Measurements from ENCODE around the gene C10orf90. TPM values are rescaled to one million over a fixed set of nuclear protein-coding genes. Genes with fewer than 3 reads are reported as not detected.

Gene C10orf90
- polyA plus RNA-seq, 3 donors = not detected

DNA sequence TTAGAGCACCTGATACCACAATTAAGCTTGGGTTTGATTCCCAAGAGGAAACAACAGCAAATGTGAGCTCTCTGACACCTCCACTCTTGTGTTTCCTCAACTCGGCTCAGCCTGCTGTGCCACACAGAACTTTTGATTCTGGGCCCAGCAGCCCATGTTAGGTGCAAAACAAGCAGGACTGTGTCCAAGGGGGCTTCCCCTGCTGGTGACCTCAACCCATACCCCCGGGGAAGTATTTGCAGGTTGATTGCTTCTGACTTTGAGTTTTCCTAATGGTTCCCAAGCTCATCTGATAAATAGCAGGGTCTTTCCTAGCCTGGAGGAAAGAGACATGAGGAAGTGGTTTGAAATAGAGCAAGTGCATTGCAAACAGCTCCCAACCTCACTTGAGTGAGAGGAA, 238.7 kb downstream of the C10orf90 start:
- no peak overlapping the region for H2AFZ ChIP-seq (ENCODE audit: insufficient read depth, low read depth, low read length, poor library complexity, severe bottlenecking)
- no peak overlapping the region for H3K4me3 ChIP-seq (replicated peaks in 1 of 3; ENCODE audit: low read depth in 2 of 3, low read length in 3 of 3)
- intact Hi-C loops (cut with micrococcal nuclease) = no loop called here
- H3K36me3 ChIP-seq (replicated peaks in 1 of 2; ENCODE audit: control insufficient read depth in 1 of 2, insufficient read depth in 2 of 2, low read length in 2 of 2) = no peaks in the 10 kb centered on the region
- H3K9me3 ChIP-seq (replicated peaks in 1 of 2; ENCODE audit: control insufficient read depth in 1 of 2, insufficient read depth in 1 of 2, low read length in 2 of 2) = no peaks in the 10 kb centered on the region
- H4K20me1 ChIP-seq (ENCODE audit: insufficient read depth, low read length) = no peaks in the 10 kb centered on the region
- H3K27ac Mint-ChIP-seq = no peak overlapping the region
- no peak for DNase-seq
- no peaks in the 10 kb centered on the region for H3K4me1 Mint-ChIP-seq
- H3K4me2 ChIP-seq (replicated peaks; ENCODE audit: extremely low read depth, low read length, poor library complexity, severe bottlenecking) = no peak overlapping the region
- H3K27me3 Mint-ChIP-seq (ENCODE audit: low read depth in 3 of 3) = peaks cover 0 to 3% (median 0%) of the 10 kb centered on the region in 3 donors
- H3K4me1 ChIP-seq (ENCODE audit: control insufficient read depth in 1 of 2, insufficient read depth in 2 of 2, low read length in 2 of 2) = no peaks in the 10 kb centered on the region
- no peak overlapping the region for H3K27ac ChIP-seq (ENCODE audit: low read depth in 1 of 2, low read length in 2 of 2)
- H3K79me2 ChIP-seq (ENCODE audit: insufficient read depth, low read length) = no peaks in the 10 kb centered on the region
- H3K4me3 Mint-ChIP-seq = no peak overlapping the region
- TF ChIP-seq, protein P1, sequence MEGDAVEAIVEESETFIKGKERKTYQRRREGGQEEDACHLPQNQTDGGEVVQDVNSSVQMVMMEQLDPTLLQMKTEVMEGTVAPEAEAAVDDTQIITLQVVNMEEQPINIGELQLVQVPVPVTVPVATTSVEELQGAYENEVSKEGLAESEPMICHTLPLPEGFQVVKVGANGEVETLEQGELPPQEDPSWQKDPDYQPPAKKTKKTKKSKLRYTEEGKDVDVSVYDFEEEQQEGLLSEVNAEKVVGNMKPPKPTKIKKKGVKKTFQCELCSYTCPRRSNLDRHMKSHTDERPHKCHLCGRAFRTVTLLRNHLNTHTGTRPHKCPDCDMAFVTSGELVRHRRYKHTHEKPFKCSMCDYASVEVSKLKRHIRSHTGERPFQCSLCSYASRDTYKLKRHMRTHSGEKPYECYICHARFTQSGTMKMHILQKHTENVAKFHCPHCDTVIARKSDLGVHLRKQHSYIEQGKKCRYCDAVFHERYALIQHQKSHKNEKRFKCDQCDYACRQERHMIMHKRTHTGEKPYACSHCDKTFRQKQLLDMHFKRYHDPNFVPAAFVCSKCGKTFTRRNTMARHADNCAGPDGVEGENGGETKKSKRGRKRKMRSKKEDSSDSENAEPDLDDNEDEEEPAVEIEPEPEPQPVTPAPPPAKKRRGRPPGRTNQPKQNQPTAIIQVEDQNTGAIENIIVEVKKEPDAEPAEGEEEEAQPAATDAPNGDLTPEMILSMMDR (IDR thresholded peaks at IDR 0.05) = no peak
- no peaks in the 10 kb centered on the region for H3K36me3 Mint-ChIP-seq
- H3K9me3 Mint-ChIP-seq = peaks cover 0 to 12% (median 2%) of the 10 kb centered on the region in 7 donors
- no CpG with 5 or more reads among the region's 2 CpGs for WGBS (ENCODE audit: insufficient coverage)
- no peak overlapping the region for H3K9ac ChIP-seq (ENCODE audit: insufficient read depth, low read length, poor library complexity, severe bottlenecking)
- H3K27me3 ChIP-seq (ENCODE audit: control insufficient read depth in 2 of 2, insufficient read depth in 2 of 2, low read length in 2 of 2) = no peaks in the 10 kb centered on the region

GRCh38 chr10:126430512-126430911, 240.0 kb downstream of the C10orf90 start:
- no peak overlapping the region for H3K4me3 ChIP-seq (replicated peaks in 1 of 3; ENCODE audit: low read depth in 2 of 3, low read length in 3 of 3)
- H3K27me3 Mint-ChIP-seq (ENCODE audit: low read depth in 3 of 3) = peaks cover 0 to 1% (median 0%) of the 10 kb centered on the region in 3 donors
- H3K4me3 Mint-ChIP-seq = no peak overlapping the region

More at GRCh38 chr10:126430512-126430911, 240.0 kb downstream of the C10orf90 start:
- Histone ChIP-seq H3K9ac (ENCODE audit: insufficient read depth, low read length, poor library complexity, severe bottlenecking) (no peak overlapping the region), H2AFZ (ENCODE audit: insufficient read depth, low read depth, low read length, poor library complexity, severe bottlenecking) (no peak overlapping the region), H3K9me3 (replicated peaks in 1 of 2; ENCODE audit: control insufficient read depth in 1 of 2, insufficient read depth in 1 of 2, low read length in 2 of 2) (peaks cover 0 to 6% of the 10 kb centered on the region in 2 donors), H3K27me3 (ENCODE audit: control insufficient read depth in 2 of 2, insufficient read depth in 2 of 2, low read length in 2 of 2) (no peaks in the 10 kb centered on the region), H3K4me2 (replicated peaks; ENCODE audit: extremely low read depth, low read length, poor library complexity, severe bottlenecking) (no peak overlapping the region), H3K36me3 (replicated peaks in 1 of 2; ENCODE audit: control insufficient read depth in 1 of 2, insufficient read depth in 2 of 2, low read length in 2 of 2) (no peaks in the 10 kb centered on the region), H3K79me2 (ENCODE audit: insufficient read depth, low read length) (no peaks in the 10 kb centered on the region), H3K27ac (ENCODE audit: low read depth in 1 of 2, low read length in 2 of 2) (no peak overlapping the region), H4K20me1 (ENCODE audit: insufficient read depth, low read length) (no peaks in the 10 kb centered on the region), H3K4me1 (ENCODE audit: control insufficient read depth in 1 of 2, insufficient read depth in 2 of 2, low read length in 2 of 2) (no peaks in the 10 kb centered on the region)
- Mint-ChIP-seq H3K27ac (no peak overlapping the region), H3K4me1 (no peaks in the 10 kb centered on the region), H3K36me3 (no peaks in the 10 kb centered on the region), H3K9me3 (peaks cover 0 to 13% (median 3%) of the 10 kb centered on the region in 7 donors)
- no peak for DNase-seq
- intact Hi-C loops (cut with micrococcal nuclease) = no loop called here
- TF ChIP-seq, protein P1 (IDR thresholded peaks at IDR 0.05) = no peak
- 100% methylated on average over 1 of the region's 2 CpGs for WGBS (ENCODE audit: insufficient coverage)
